Heart left ventricle (tissue), 16 donors: ENCODE results near the gene STX12. TPM values are rescaled to one million over a fixed set of nuclear protein-coding genes. Genes with fewer than 3 reads are reported as not detected.

Experiments used
- ATAC-seq, 4 donors: fragments of 200-7000 bp; cut with Tn5 transposase; one replicate each; pipeline ENCODE4 v1.9.1; 2020 to 2022; ENCODE audit warnings: moderate library complexity in 4 of 4, mild to moderate bottlenecking in 3 of 4, moderate number of reproducible peaks in 1 of 4
- DNase-seq, 5 donors: peaks; one replicate each; pipeline ENCODE4 v3.0.0-alpha.2; 2020
- H3K27ac ChIP-seq, 12 donors: fragments of 200-600 bp; sonication (generic) in 4 of 12; one replicate each; pipeline versions ENCODE4 v1.5.0 to v1.8.0; 2016 to 2022; ENCODE audit warnings: mild to moderate bottlenecking in 2 of 12
- H3K27me3 ChIP-seq, 9 donors: fragments of 200-600 bp; sonication (generic) in 2 of 9; one replicate each; pipeline versions ENCODE4 v1.5.1 to v1.8.0; 2016 to 2022; ENCODE audit warnings: mild to moderate bottlenecking in 3 of 9
- H3K36me3 ChIP-seq, 9 donors: fragments of 200-600 bp; sonication (generic) in 2 of 9; one replicate each; pipeline versions ENCODE4 v1.5.0 to v1.8.0; 2018 to 2022; ENCODE audit warnings: mild to moderate bottlenecking in 2 of 9
- H3K4me1 ChIP-seq, 12 donors: fragments of 200-600 bp; sonication (generic) in 4 of 12; one replicate each; pipeline versions ENCODE4 v1.5.0 to v1.8.0; 2016 to 2022; ENCODE audit warnings: mild to moderate bottlenecking in 3 of 12
- H3K4me3 ChIP-seq, 12 donors: fragments of 200-600 bp; sonication (generic) in 4 of 12; one replicate each; pipeline versions ENCODE4 v1.5.0 to v1.8.0; 2017 to 2022; ENCODE audit warnings: mild to moderate bottlenecking in 9 of 12, moderate library complexity in 4 of 12
- H3K9me3 ChIP-seq, 12 donors: fragments of 200-600 bp; sonication (generic) in 4 of 12; one replicate each; pipeline versions ENCODE4 v1.5.0 to v1.8.0; 2016 to 2022; ENCODE audit warnings: mild to moderate bottlenecking in 1 of 12
- POLR2A ChIP-seq, 2 donors: fragments of 450-650 bp; IDR thresholded peaks; one replicate each; pipeline ENCODE4 v1.6.1; 2017; ENCODE audit warnings: antibody characterized with exemption in 2 of 2, mild to moderate bottlenecking in 2 of 2, moderate library complexity in 2 of 2
- WGBS, 4 donors: extraction: QIAGEN DNeasy Blood & Tissue Kit in 2 of 4; methylation state at CpG; one replicate each; pipeline versions ENCODE4 v1.1.5 to v1.1.7; 2013 to 2018; 5-methylcytosine and 5-hydroxymethylcytosine counted together
- intact Hi-C, 10 donors: fragments of 100-400 bp; cut with DNase I; formaldehyde crosslinking; loops; one replicate each; pipeline versions ENCODE4 v1.11.1 to v1.14.2; 2022
- polyA plus RNA-seq, 2 donors: library from polyadenylated mRNA; stranded (reverse); fragments of 200-250 nt; gene quantifications; one replicate each; pipeline ENCODE4 v1.2.3, GENCODE V29; 2013
- total RNA-seq, 9 donors: library from RNA; depleted of rRNA in 2 of 9; stranded (reverse); fragments of >200 nt in 2 of 9; fragmentation: NEBNext Ultra II Directional in 3 of 9; extraction: Animal tissue kit (Norgen Biotek cat#: 25700) in 3 of 9; gene quantifications; one replicate each; pipeline versions ENCODE4 v1.1.0 to v1.2.4, GENCODE V29; 2016 to 2023
- TF ChIP-seq, protein P1 (sequence below), 12 donors: fragments of 200-600 bp; sonication (generic) in 4 of 12; IDR thresholded peaks; one replicate each; pipeline versions ENCODE4 v1.5.0 to v1.8.0; 2018 to 2022; ENCODE audit warnings: antibody characterized with exemption in 12 of 12, mild to moderate bottlenecking in 5 of 12
- donor health status: ischemic (EF 13 %, LVEDD 7.1; RV severe dilation, severe dysfunction).
- donor health status: healthy with polysubstance abuse.
- donor health status: DM: no; HTN: yes; CAD: no.
- donor health status: DM: no; HTN: no; CAD: no.
- donor health status: ischemic (EF 25% LVEDD 6.9; RV normal size, moderate dysfunction).
- donor health status: ischemic (EF 25% LVEDD 5.7; RV mildly dilated, moderate dysfunction).
- donor health status: healthy.
- donor health status: DM: yes; HTN: yes; CAD: no.
- donor health status: ischemic (EF 35%, LVEDD 5.7; RV mildly dilated, moderate dysfunction).
- donor health status: nonischemic (EF 11% LVEDD 7.7; RV severe dilation, severe dysfunction).
- donor health status: DM: yes; HTN: yes; CAD: no.
- donor health status: PGD.
- donor health status: ischemic (EF 29% LVEDD 5.4; RV normal size, mild dysfunction).
- donor health status: nonischemic (EF 23%, LVEDD 6.1; RV moderate dilation, normal function).

The STX12 gene
- total and polyA plus RNA-seq, 11 donors = 10.7 to 46.8 (median 26.5) TPM

DNA sequence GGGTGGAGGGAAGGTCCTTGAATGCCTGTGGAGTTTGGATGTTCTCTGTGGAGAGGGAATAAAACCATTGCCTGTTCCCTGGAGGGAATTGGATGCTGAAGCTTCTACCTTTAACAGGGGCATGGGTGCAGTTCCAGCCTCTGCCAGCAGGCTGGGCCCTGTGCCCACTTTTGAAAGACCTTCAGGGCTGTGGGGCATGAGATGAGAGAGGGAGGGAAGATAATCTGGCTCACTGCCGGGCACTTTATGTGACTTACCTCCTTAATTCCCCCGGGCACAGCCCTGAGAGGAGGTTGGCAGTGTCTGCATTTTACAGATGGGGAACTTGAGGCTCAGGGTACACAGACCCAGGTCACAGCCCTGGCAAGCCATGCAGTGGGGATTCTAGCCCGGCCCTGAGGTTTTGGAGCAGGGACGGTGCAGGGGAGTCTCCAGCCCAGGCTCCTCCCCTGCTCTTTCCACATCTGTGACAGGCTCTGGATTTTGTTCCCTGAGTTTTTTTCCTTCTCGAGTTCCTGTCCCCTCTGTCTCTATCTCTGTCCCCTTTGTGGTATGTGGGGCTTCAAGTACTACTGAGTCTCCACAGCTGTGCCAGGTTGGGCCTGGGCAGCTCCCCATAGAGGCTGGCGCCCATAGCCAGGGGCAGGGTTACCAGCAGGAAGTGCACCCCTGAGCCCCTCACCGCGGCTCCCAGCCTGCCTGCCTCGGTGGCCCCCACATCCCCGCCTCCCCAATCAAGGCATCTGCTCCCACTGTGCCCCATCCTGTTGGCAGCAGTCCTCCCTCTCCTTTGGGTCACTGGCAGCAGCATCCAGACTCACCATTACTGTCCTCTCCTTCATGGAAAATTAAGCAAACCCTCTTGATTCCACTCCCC, 85.3 kb downstream of the STX12 start:
- no peaks in the 10 kb centered on the region for H3K27me3 ChIP-seq
- H3K27ac ChIP-seq = peak overlapping the region in 1 of 12 donors; percentile 75
- intact Hi-C loops = loop anchor here in 9 of 10 donors (1.0 to 10.0 kb wide), 7 partner anchors 116 to 349 kb away; no protein-coding TSS in a partner anchor
- no peaks in the 10 kb centered on the region for H3K36me3 ChIP-seq
- ATAC-seq = peak; percentile 79 to 94 (median 91)
- H3K9me3 ChIP-seq = no peaks in the 10 kb centered on the region
- DNase-seq = peak; percentile 75 to 89 (median 81)
- whole genome bisulfite sequencing, 4 donors = 29 to 38% (median 31%) methylated on average over 8 to 10 of the region's 10 CpGs
- TF ChIP-seq POLR2A (IDR thresholded peaks at IDR 0.05) = no peak
- TF ChIP-seq, protein P1, sequence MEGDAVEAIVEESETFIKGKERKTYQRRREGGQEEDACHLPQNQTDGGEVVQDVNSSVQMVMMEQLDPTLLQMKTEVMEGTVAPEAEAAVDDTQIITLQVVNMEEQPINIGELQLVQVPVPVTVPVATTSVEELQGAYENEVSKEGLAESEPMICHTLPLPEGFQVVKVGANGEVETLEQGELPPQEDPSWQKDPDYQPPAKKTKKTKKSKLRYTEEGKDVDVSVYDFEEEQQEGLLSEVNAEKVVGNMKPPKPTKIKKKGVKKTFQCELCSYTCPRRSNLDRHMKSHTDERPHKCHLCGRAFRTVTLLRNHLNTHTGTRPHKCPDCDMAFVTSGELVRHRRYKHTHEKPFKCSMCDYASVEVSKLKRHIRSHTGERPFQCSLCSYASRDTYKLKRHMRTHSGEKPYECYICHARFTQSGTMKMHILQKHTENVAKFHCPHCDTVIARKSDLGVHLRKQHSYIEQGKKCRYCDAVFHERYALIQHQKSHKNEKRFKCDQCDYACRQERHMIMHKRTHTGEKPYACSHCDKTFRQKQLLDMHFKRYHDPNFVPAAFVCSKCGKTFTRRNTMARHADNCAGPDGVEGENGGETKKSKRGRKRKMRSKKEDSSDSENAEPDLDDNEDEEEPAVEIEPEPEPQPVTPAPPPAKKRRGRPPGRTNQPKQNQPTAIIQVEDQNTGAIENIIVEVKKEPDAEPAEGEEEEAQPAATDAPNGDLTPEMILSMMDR (IDR thresholded peaks at IDR 0.05) = peak; percentile 77 to 96 (median 88)
- H3K4me3 ChIP-seq = peak overlapping the region in 1 of 12 donors; percentile 29
- peaks cover 0 to 35% (median 3%) of the 10 kb centered on the region in 12 donors for H3K4me1 ChIP-seq

DNA sequence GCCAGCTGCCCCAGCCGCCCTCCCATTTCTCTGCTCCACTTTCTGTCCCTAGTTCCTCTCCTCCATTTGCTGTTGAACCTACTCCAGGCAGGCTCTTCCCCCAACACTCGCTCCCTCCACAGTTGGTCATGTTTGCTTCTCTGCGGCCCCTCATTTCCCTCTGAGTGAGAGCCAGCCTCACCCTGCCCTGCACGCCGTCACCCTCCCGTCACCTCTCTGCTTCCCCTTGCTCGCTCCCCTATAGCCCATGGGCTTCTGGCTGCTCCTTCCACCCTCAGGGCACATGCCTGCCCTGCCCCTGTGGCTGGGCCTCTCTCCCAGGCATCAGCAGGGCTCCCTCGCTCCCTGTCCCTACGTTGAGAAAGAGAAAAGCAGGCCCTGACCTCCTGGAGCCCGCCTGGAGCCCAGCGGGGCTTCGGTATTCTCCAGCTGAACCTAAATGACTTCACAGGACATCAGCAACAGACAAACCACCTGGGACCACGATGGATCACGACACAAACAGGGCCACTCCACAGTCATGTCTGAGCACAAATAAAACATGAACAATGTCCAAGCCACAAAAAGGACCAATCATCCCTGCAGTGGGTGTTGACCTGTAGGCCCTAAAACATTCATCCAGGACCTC, 86.0 kb downstream of the STX12 start:
- Histone ChIP-seq H3K27ac (peak overlapping the region in 1 of 12 donors; percentile 75), H3K4me1 (peaks cover 0 to 43% (median 4%) of the 10 kb centered on the region in 12 donors), H3K27me3 (no peaks in the 10 kb centered on the region), H3K36me3 (no peaks in the 10 kb centered on the region), H3K4me3 (no peak overlapping the region), H3K9me3 (no peaks in the 10 kb centered on the region)
- TF ChIP-seq, protein P1 (IDR thresholded peaks at IDR 0.05) = no peak
- TF ChIP-seq POLR2A (IDR thresholded peaks at IDR 0.05) = no peak
- 83 to 90% (median 87%) methylated on average over 14 of the region's 14 CpGs for WGBS, 4 donors
- ATAC-seq = no peak
- intact Hi-C loops = loop anchor here in 9 of 10 donors (1.0 to 10.0 kb wide), 7 partner anchors 116 to 348 kb away; no protein-coding TSS in a partner anchor
- no peak for DNase-seq

DNA sequence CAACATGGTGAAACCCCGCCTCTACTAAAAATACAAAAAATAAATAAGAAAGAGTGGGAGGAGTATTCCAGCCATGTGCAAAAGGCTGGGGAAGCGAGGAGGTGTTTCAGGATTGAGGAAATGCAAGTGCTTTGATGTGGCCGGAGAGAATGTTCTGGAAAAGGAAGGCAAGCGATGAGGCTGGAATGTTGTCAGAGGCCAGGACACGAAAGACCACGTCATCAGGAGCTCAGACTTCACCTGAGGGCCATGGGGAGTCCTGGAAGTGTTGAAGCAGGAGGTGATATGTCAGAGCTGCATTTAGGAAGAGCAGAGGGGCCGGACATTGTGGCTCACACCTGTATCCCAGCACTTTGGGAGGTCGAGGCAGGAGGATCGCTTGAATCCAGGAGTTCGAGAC, 88.4 kb downstream of the STX12 start:
- intact Hi-C loops = loop anchor here in 5 of 10 donors (5.0 to 10.0 kb wide), 5 partner anchors 116 to 346 kb away; no protein-coding TSS in a partner anchor
- DNase-seq = no peak
- 89 to 94% (median 92%) methylated on average over 10 of the region's 10 CpGs for WGBS, 4 donors
- Histone ChIP-seq H3K27ac (no peak overlapping the region), H3K27me3 (no peaks in the 10 kb centered on the region), H3K9me3 (no peaks in the 10 kb centered on the region), H3K36me3 (no peaks in the 10 kb centered on the region), H3K4me3 (no peak overlapping the region), H3K4me1 (peaks cover 0 to 67% (median 4%) of the 10 kb centered on the region in 12 donors)
- TF ChIP-seq POLR2A (IDR thresholded peaks at IDR 0.05) = no peak
- TF ChIP-seq, protein P1 (IDR thresholded peaks at IDR 0.05) = no peak
- ATAC-seq = no peak

DNA sequence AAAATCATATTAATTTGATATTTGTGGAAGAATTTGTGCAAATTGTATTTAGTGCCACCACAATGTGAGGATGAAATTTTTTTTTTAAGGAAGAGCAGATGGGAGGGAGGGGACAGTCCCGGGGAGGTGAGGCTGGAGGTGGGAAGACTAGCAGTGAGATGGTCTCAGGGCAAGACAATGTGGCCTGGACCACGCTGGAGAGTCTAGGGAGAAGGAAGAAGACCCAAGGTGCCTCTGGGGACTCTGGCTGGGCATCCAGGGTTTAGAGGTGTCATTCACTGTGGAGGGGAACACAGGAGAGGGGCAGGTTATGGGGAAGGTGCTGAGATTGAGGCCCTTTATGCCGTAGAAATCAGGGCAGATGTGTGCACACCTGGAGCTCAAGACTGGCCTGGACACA, 89.0 kb downstream of the STX12 start:
- Histone ChIP-seq H3K4me1 (peaks cover 0 to 68% (median 4%) of the 10 kb centered on the region in 12 donors), H3K9me3 (no peaks in the 10 kb centered on the region), H3K36me3 (no peaks in the 10 kb centered on the region), H3K4me3 (peak overlapping the region in 1 of 12 donors; percentile 28), H3K27ac (peak overlapping the region in 6 of 12 donors; percentile 10 to 94 (median 52)), H3K27me3 (no peaks in the 10 kb centered on the region)
- no peak for TF ChIP-seq POLR2A (IDR thresholded peaks at IDR 0.05)
- TF ChIP-seq, protein P1 (IDR thresholded peaks at IDR 0.05) = no peak
- DNase-seq = no peak
- ATAC-seq = no peak
- 82 to 89% (median 87%) methylated on average over 3 of the region's 3 CpGs for WGBS, 4 donors
- intact Hi-C loops = loop anchor here in 5 of 10 donors (5.0 to 10.0 kb wide), 5 partner anchors 115 to 345 kb away; no protein-coding TSS in a partner anchor
